ENCODE data around the gene DPF1.
"Not testable (repeated sequence)": the region's sequence is repeated elsewhere in the genome, so short reads cannot be mapped to it uniquely, and the experiment has no call there.

GRCh38 chr19:38224863-38225218 lies 819 bp upstream of the DPF1 start:
- not testable (repeated sequence) for TF ChIP-seq CTCF (conservative IDR thresholded peaks at IDR 0.05); ZFX (IDR thresholded peaks at IDR 0.05)

Data from C4-2B (cell line).